ENCODE measurements around the gene IL2RA. TPM values are rescaled to one million over a fixed set of nuclear protein-coding genes. Genes with fewer than 3 reads are reported as not detected.

Gene IL2RA
- total RNA-seq, 1 donor from 2014 or later = 245 TPM

DNA sequence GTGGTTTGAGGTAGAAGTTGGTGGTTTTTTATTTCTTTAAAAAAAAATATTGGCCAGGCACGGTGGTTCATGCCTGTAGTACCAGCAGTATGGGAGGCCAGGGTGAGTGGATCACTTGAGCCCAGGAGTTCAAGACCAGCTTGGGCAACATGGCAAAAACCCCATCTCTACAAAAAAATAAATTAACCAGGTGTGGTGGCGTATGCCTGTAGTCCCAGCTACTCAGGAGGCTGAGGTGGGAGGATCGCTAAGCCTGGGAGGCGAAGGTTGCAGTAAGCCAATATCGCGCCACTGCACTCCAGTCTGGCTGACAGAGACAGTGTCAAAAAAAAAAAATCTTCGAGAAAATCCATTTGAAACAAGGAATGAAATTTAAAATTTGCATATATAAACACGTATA is 1.1 kb downstream of the IL2RA start:
- intact Hi-C loops (cut with micrococcal nuclease) = no loop called here

GRCh38 chr10:6059506-6059905 is 2.7 kb downstream of the IL2RA start:
- intact Hi-C loops (cut with micrococcal nuclease) = no loop called here

DNA sequence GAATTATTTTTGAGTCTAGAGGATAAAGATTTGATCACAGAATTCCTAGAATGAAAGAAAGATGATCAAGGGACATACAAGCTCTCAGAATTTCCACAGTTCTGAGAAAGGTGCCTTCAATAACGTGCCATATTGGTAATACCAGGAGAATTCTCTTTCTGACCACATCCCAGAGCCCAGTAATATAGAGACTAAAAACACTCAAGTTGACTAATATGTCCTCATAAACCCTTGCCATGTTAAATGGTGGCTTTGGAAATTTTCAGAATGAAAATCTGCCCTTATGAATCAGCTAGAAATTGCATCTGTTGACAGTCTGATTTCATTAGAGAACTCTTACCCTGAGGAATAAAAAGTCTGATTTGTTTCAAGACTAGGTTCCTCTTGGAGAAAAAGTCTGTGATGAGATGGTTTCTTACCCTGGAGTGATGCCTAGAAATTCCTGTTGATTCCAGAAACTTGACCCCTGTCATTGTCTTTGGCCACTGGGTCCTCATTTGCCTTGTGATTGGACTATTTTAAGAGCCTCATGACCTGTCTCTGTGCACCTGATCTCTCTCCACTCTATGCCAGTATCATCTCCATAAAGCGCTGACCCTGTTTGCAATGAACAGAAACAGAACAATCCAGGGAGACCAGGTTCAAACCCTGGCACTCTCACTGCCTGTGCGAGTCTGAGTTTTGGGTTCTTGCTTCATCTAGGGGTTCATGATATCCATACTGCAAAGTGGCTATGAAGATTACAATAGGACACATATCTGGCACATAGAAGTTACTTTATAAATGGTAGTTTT is 3.3 kb downstream of the IL2RA start:
- intact Hi-C loops (cut with micrococcal nuclease) = no loop called here

GRCh38 chr10:6056411-6057135 is 5.6 kb downstream of the IL2RA start:
- intact Hi-C loops (cut with micrococcal nuclease) = no loop called here

DNA sequence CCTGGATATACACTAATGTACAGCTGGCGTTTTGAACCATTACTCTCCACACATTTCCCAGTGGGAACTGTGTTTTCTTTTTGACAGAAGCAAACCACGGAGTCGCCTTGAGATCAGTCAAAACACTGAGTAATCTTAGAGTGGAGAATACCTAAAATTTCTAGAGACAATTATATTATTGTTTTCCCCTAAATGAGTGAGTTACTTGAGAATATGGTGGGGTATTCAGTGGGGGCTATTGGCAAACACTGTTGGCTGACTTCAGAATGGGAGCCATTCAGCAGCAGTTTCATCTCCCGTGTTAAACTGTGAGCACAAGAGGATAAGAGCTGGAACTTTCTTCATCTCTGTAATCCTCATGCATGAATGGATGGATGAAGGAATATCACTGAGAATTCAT is 6.2 kb downstream of the IL2RA start:
- intact Hi-C loops (cut with micrococcal nuclease) = no loop called here

DNA sequence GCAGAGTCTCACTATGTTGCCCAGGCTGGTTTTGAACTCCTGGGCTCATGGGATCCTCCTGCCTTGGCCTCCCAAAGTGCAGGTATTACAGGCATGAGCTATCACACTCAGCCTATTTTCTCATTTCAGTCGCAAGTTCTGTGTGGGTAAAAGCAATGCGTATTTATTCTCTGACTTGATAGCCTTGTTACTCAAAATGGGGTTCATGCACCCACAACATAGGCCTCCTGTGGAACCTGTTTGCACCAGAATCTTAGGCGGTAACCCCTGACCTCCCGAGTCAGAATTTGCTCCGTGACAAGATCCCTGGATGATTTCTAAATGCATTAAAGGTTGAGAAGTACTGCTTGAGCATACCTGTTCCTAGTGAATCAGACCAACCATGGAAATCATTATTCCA is 7.3 kb downstream of the IL2RA start:
- intact Hi-C loops (cut with micrococcal nuclease) = loop anchor here (5.0 kb wide), 1 partner anchor 243 kb away; the partner anchor contains the start of gene GDI2

DNA sequence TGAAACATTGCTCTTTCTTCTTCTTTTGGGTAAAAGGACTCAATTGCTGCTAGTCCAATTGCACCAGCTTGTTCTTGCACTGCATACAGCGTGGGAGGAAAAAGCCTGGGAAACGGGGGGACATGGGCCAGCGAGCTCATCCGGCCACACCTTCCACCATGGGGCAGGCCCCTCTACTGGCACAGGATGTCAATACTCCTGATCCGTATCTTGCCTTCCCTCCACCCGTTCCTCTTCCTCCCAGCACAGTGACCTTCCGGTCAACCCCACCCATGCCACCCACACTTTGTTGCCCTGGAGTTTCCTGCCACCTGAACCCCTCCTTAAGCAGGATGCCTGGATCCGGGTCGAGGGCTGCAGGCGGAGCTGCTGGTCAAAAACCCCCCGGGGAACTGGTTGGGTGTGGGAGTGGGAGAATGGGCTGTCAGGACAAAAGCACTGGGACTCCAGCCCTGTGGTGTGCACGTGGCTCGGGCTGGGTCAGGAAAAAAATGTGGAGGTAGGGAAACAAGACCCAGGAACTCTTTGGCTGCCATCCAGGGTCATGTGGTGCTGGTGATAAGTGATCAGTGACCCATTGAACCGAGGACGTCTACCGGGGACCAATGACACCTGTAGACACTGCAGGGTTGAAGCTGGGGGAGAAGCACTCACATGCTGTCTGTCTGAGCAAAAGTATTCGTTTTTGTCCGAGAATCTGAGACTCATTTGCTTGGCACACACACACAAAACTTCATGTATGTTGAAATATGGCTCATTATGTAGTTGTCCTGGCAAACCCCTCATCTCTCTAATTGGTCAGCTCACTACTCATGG is 8.1 kb downstream of the IL2RA start:
- intact Hi-C loops (cut with micrococcal nuclease) = loop anchor here (2.0 to 5.0 kb wide), 2 partner anchors 15 to 242 kb away; partner anchors contain the start of gene GDI2

DNA sequence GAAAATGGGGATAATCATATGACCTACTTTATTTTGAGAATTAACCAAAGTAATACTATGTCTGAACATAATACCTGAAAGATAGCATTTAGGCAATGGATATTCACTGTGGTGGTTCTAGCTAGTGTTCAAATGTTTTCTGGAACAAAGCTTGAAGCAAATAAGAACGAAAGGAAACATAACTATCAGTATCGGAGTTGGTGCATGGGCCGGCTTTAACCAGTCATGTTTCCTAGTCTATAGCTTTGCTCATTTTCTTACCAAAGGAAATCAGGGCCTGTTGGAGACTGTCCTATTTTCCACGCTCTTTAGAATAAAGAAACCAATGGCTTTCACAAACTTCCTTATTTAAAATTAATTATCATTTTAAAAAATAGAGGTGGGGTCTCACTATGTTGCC is 8.9 kb downstream of the IL2RA start:
- intact Hi-C loops (cut with micrococcal nuclease) = loop anchor here (2.0 to 5.0 kb wide), 2 partner anchors 15 to 241 kb away; partner anchors contain the start of gene GDI2

- intact Hi-C loops (cut with micrococcal nuclease) = loop anchor here (1.0 to 5.0 kb wide), 3 partner anchors 16 to 240 kb away; partner anchors contain the start of gene GDI2
These were observed 9.6 kb downstream of the IL2RA start for GRCh38 chr10:6052247-6053221.

- intact Hi-C loops (cut with micrococcal nuclease) = loop anchor here (1.0 to 5.0 kb wide), 7 partner anchors 11 to 239 kb away; partner anchors contain the start of genes GDI2, IL15RA and IL2RA
These were observed 11.2 kb downstream of the IL2RA start for GRCh38 chr10:6050801-6051445.

DNA sequence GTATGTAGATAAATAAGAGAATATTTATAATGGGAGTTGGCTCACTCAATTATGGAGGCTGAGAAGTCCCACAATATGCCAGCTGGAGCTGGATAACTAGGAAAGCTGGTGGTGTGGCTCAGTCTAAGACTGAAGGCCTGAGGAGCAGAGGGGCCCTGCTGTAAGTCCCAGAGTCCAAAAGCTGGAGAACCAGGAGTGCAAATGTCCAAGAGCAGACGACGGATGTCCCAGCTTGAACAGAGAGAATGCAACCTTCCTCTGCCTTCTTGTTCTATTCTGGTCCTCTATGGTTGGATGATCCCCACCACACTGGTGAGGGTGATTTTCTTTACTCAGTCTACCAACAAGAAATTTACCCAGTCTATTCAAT is 13.2 kb downstream of the IL2RA start:
- intact Hi-C loops (cut with micrococcal nuclease) = loop anchor here (5.0 kb wide), 1 partner anchor 602 kb away; no protein-coding TSS in a partner anchor

DNA sequence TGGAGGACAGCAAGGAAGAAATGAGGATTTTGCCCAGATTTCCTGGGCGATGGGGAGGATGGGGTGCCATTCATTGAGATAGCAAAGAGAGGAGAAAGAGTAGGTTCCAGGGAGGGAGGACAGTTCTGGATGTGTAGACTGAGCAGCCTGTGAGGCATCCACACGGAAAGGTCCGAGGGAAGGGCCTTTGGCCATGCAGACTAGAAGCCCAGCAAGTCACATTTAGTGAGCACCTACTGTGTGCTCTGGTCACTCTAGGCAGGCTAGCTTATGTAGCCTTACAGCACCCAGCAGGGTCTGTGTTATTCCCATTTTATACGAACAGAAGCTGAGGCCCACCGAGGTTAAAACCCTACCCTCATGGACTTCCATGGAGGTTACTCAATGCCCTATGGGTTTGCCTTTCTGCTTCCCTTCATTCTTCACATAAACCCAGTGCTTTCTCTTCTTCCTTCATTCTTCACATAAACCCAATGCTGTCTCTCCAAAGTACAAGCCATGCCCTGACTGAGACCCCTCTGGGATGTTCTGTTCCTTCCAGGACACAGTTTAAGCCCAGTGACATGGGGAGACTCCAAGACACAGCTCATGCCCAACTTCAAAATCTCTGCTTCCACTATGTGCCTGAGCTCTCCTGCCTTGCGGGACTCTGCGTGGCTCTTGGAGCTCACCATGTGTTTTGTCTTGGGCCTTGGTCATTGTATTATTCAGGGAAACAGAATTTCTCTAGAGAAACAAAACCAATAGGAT is 13.7 kb downstream of the IL2RA start:
- intact Hi-C loops (cut with micrococcal nuclease) = loop anchor here (5.0 kb wide), 1 partner anchor 601 kb away; no protein-coding TSS in a partner anchor

DNA sequence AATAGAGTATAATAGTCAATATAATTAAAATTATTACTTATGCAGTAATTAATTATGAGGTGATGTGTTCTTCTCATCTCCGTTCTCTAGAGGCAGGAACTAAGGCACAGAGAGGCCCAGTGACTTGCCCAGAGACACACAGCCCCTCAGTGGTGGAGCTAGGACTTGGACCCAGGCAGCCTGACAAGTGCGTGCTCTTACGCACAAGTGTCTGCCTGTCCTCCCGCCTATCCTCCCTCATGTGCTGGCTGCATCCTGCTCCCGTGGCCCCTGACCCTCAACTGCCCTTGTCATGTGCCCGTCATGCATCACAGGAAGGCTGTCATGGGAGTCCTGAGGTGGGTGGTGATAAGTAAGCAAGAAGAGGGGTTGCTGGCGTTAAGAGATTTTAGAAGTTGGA is 14.3 kb downstream of the IL2RA start:
- intact Hi-C loops (cut with micrococcal nuclease) = loop anchor here (5.0 kb wide), 1 partner anchor 601 kb away; no protein-coding TSS in a partner anchor

DNA sequence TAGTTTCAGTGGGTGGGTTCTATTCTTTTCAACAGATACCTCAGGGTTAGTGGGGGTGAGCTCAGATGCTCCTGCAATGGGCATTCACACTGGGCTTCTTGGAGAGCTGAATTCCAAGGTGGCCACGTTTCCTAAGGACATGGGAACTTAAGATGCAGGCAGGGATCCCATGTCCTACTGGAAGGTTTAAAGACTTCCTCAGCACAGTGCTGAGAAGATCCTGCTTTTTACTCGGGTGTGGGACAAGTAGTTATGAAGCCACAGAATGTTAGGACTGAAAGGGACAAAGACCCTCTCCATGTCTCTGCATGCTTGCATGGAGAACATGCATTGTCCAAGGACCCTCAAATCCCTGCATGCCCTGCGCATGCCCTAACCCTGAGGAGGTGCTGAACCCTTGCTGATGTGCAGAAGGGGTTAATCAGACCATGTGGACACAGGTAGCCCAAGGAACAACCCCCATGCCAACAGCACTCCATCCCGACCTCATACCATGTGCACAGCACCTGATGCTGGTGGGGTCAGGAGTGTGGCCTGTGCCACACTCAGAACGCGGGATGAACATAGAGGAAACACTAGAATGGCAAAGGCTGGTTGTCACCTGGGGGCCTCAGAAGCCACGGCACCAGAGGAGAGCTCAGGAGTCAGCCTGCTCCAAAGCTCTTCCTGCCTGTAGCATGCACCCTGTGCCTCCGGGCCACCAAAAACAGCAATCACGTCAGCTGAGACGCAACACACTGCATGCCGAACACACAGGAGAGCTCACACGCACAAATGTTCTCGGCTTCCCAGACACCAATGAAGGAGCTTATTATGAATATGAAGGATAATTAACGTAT is 15.2 kb downstream of the IL2RA start:
- intact Hi-C loops (cut with micrococcal nuclease) = loop anchor here (5.0 kb wide), 1 partner anchor 600 kb away; no protein-coding TSS in a partner anchor

DNA sequence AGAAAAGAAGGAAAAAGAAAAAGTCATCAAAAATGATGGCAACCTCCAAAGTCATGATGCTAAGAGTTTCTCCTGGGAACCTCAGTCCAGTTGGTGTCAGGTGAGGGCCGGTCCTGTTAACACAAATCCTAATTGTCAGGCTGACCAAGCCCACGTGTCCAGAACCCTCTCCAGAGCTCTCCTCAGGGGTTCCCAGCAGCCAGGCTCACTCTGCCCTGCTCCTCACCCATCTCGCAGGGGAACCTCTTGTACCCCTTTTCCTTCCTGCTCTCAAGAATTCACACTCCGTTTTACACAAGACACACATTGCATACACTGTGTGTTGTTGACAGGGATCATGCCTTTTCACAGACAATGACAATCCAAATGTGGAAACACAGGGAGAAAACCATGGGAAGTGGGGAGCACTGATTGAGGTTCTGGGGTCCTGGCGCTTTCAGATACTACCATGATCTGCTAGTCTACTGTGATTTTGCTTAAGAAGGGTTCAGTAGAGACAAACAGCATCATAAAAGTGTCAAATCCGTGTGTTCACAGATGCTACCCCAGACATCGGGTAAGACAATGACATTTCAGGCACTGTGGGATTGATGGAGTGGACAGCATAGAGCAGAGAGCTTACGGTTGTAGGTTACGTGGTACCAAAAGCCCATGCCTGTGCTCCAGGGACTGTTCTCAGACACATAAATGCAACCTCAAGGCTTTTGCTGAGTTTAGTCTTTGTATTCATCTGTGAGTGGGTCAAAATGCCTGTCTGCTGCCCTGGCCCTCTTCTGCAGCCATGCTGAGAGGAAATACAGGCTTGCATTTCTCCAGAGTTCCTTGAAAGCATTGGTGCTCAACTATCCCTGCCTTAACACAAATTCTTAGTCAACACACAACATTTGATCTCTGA is 16.0 kb downstream of the IL2RA start:
- intact Hi-C loops (cut with micrococcal nuclease) = loop anchor here (5.0 kb wide), 1 partner anchor 599 kb away; no protein-coding TSS in a partner anchor

- intact Hi-C loops (cut with micrococcal nuclease) = loop anchor here (5.0 kb wide), 1 partner anchor 598 kb away; no protein-coding TSS in a partner anchor
These were observed 16.8 kb downstream of the IL2RA start for GRCh38 chr10:6045314-6045848.
